ENCODE results near the gene VSIG1. TPM values are rescaled to one million over a fixed set of nuclear protein-coding genes. Genes with fewer than 3 reads are reported as not detected.

Gene VSIG1
- 1.3 and 1.9 TPM in 2 replicates for total RNA-seq

DNA sequence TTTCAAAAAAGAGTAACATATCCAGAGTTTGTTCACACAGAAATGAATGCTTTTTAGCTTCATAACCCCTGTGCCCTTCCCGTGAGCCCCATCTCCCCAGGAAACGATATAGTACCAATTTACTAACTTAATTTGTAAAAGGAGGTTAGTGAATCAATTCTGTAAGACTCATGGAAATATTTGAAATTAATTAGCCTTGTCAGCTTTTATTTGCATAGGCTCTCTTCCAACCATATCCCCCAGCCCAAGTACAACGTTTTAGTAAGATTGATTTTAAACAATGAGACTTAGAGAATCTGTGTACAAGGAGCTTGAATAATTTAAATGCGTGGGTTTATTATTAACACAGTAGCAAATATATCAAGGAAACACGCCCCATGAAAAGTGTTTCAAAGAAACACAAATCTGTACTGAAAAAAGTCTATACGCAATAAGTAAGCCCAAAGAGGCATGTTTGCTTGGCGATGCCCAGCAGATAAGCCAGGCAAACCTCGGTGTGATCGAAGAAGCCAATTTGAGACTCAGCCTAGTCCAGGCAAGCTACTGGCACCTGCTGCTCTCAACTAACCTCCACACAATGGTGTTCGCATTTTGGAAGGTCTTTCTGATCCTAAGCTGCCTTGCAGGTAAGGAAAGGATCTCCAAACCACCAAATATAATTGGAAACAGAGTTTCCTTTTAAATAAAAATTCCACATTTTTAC is at the start of gene VSIG1:
Gene VSIG1 (plus strand): TSS at position 512 of the 703 bp plus-strand sequence. CDS start 66 bp downstream, at position 578.
- no peaks in the 10 kb centered on the region for H3K9me3 Mint-ChIP-seq
- ChIA-PET CTCF (no interaction called here), POLR2A (no interaction called here)

GRCh38 chrX:107996124-107996523 is 48.7 kb upstream of the VSIG1 start:
- no peak overlapping the region for H3K27ac Mint-ChIP-seq
- TF ChIP-seq CTCF (IDR thresholded peaks at IDR 0.05), result no peak
- CTCF ChIA-PET, result no interaction called here
- peaks cover 9% of the 10 kb centered on the region for H3K27me3 Mint-ChIP-seq
- H3K36me3 Mint-ChIP-seq (ENCODE audit: low read depth), result no peaks in the 10 kb centered on the region
- no peak overlapping the region for H3K4me3 Mint-ChIP-seq
- no peaks in the 10 kb centered on the region for H3K4me1 Mint-ChIP-seq
- intact Hi-C loops (cut with micrococcal nuclease), result no loop called here
- no peak for DNase-seq
- no peak for ATAC-seq (ENCODE audit: low read depth)
- no peaks in the 10 kb centered on the region for H3K9me3 Mint-ChIP-seq
- POLR2A ChIA-PET, result no interaction called here

More for the DNA sequence above, at the start of gene VSIG1:
- no peak for ATAC-seq (ENCODE audit: low read depth)
- DNase-seq, result no peak
- H3K27ac Mint-ChIP-seq, result no peak within 1 kb of the TSS
- no peak within 1 kb of the TSS for H3K4me3 Mint-ChIP-seq
- H3K27me3 Mint-ChIP-seq, result no peaks in the 10 kb centered on the region
- intact Hi-C loops (cut with micrococcal nuclease), result no loop called here
- no peak for TF ChIP-seq CTCF (IDR thresholded peaks at IDR 0.05)
- H3K36me3 Mint-ChIP-seq (ENCODE audit: low read depth), result no peaks in the 10 kb centered on the region
- no peaks in the 10 kb centered on the region for H3K4me1 Mint-ChIP-seq

- no peak for TF ChIP-seq CTCF (IDR thresholded peaks at IDR 0.05)
- POLR2A ChIA-PET, result no interaction called here
- intact Hi-C loops (cut with micrococcal nuclease), result loop anchor here (2.0 kb wide), 1 partner anchor 1102 kb away; no protein-coding TSS in a partner anchor
- CTCF ChIA-PET, result no interaction called here
- H3K4me1 Mint-ChIP-seq, result no peaks in the 10 kb centered on the region
- no peak overlapping the region for H3K27ac Mint-ChIP-seq
- no peak overlapping the region for H3K4me3 Mint-ChIP-seq
- no peaks in the 10 kb centered on the region for H3K36me3 Mint-ChIP-seq (ENCODE audit: low read depth)
- peaks cover 17% of the 10 kb centered on the region for H3K27me3 Mint-ChIP-seq
- DNase-seq (no peak), ATAC-seq (ENCODE audit: low read depth) (no peak)
- no peaks in the 10 kb centered on the region for H3K9me3 Mint-ChIP-seq
These were observed 44.1 kb upstream of the VSIG1 start for GRCh38 chrX:108000751-108001150.

DNA sequence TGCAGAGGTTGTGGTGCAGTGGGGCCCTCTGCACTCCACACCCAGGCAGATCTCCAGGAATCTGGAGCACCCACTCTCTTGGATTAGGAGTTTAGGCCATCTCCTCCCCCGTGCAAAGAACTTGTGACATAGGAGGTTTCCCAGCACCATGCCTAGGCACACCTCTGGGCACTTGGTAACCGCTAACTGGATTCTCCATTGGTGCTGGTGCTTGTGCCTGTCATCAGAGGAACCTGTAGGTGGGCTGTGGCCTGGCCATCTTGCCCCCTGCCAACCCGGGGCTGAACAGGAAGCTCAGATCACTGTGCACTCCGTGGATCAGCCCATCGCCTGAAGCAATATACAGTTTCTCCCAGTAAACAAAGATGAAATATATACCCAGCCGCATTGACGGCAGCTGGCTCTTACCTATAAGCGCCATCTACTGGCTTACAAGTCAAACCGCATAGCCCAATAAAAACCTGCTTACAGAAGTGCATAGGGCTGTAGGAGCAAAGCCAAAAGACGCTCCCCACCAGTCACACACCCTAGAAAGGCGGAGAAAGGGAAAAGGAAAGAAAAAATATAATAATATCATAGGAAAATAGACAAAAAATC is 43.5 kb upstream of the VSIG1 start:
- H3K4me1 Mint-ChIP-seq, result no peaks in the 10 kb centered on the region
- no peak for TF ChIP-seq CTCF (IDR thresholded peaks at IDR 0.05)
- CTCF ChIA-PET, result no interaction called here
- POLR2A ChIA-PET, result no interaction called here
- intact Hi-C loops (cut with micrococcal nuclease), result loop anchor here (2.0 kb wide), 1 partner anchor 1103 kb away; no protein-coding TSS in a partner anchor
- no peaks in the 10 kb centered on the region for H3K9me3 Mint-ChIP-seq
- DNase-seq, result no peak
- ATAC-seq (ENCODE audit: low read depth), result no peak
- no peak overlapping the region for H3K4me3 Mint-ChIP-seq
- H3K27me3 Mint-ChIP-seq, result peaks cover 17% of the 10 kb centered on the region
- no peak overlapping the region for H3K27ac Mint-ChIP-seq
- no peaks in the 10 kb centered on the region for H3K36me3 Mint-ChIP-seq (ENCODE audit: low read depth)

DNA sequence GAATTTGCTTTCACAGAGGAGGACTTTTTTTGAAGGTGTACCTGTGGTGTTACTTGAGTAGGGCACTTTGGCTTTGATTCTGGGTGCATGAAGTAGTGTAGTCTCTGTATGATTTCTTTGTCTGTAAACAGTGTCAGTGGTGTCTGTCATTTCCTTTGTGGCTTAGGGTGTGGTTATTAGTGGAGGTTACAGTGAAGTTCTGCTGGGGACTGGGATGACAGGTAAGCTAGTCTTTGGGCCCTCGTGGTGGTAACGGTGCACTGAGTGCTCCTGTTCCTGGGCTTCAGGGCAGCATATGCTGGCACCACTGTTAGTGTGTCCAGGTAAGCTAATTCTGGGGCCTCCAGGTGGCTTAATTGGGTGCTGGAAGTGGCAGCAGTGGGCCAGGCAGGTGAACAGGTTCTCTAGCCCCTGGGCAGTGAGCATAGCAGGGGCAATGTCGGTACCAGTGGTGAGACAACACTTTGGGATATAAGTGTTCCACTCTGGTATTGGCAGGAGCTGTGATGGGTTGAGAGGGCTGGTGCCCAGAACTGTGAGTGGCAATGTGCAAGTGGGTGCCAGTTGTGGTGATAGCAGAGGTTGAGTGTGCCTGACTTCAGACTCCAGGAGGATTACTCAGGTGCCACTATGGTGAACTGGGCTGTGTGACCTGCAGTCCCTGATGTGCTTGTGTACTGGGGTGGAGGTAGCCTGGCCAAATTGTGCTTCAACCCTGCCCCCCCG is 26.0 kb upstream of the VSIG1 start:
- ATAC-seq (ENCODE audit: low read depth) (peak; percentile 62), DNase-seq (no peak)
- Mint-ChIP-seq H3K36me3 (ENCODE audit: low read depth) (no peaks in the 10 kb centered on the region), H3K9me3 (no peaks in the 10 kb centered on the region), H3K4me1 (peaks cover 30% of the 10 kb centered on the region), H3K27me3 (no peaks in the 10 kb centered on the region), H3K27ac (peak overlapping the region; percentile 38), H3K4me3 (peak overlapping the region; percentile 47)
- ChIA-PET POLR2A (no interaction called here), CTCF (interaction anchor here (0.6 to 1.0 kb wide), 2 partner anchors 52 to 217 kb away, joined by 3 to 4 read pairs; no protein-coding TSS in a partner anchor)
- intact Hi-C loops (cut with micrococcal nuclease), result no loop called here
- no peak for TF ChIP-seq CTCF (IDR thresholded peaks at IDR 0.05)

Data from activated B cell treated with CpG ODN at 0.5 μM for 24 hours (primary cell).